Endodermal cell (in vitro differentiated cells): ENCODE measurements around the gene PRKAG2. TPM values are rescaled to one million over a fixed set of nuclear protein-coding genes. Genes with fewer than 3 reads are reported as not detected.
"Not testable (repeated sequence)": the region's sequence is repeated elsewhere in the genome, so short reads cannot be mapped to it uniquely, and the experiment has no call there.

Experiments
- DNase-seq: peaks from one replicate; pipeline ENCODE4 v3.0.0-alpha.2; 2017
- H3K27ac ChIP-seq: 2 replicates; pipeline ENCODE4 v1.5.1; 2013; ENCODE audit warnings: mild to moderate bottlenecking, low read depth, low read length, moderate library complexity
- H3K27me3 ChIP-seq: 2 replicates; pipeline ENCODE4 v1.6.1; 2013; ENCODE audit warnings: mild to moderate bottlenecking, low read length, moderate library complexity; ENCODE audit not compliant: insufficient read depth, control insufficient read depth, poor library complexity, severe bottlenecking
- H3K36me3 ChIP-seq: 2 replicates; pipeline ENCODE4 v1.7.0; 2013; ENCODE audit warnings: mild to moderate bottlenecking, low read length, moderate library complexity; ENCODE audit not compliant: control insufficient read depth, insufficient read depth
- H3K4me1 ChIP-seq: one replicate; pipeline ENCODE4 v1.7.0; 2013; ENCODE audit warnings: low read length; ENCODE audit not compliant: control insufficient read depth, insufficient read depth
- H3K4me3 ChIP-seq: 2 replicates; pipeline ENCODE4 v1.5.1; 2013; ENCODE audit warnings: mild to moderate bottlenecking, low read length, moderate library complexity
- H3K9ac ChIP-seq: 2 replicates; pipeline ENCODE4 v1.6.1; 2013; ENCODE audit warnings: mild to moderate bottlenecking, low read length, moderate library complexity; ENCODE audit not compliant: poor library complexity, severe bottlenecking; ENCODE audit errors: extremely low read depth
- H3K9me3 ChIP-seq: 2 replicates; pipeline ENCODE4 v1.6.1; 2013; ENCODE audit warnings: mild to moderate bottlenecking, low read length, moderate library complexity; ENCODE audit not compliant: control insufficient read depth
- H3K27ac Mint-ChIP-seq: 2 replicates; pipeline ENCODE4 v1.8.0; 2020; ENCODE audit warnings: mixed read lengths
- H3K27me3 Mint-ChIP-seq: 2 replicates; pipeline ENCODE4 v1.8.0; 2021; ENCODE audit warnings: mild to moderate bottlenecking, mixed read lengths; ENCODE audit not compliant: insufficient read depth
- H3K36me3 Mint-ChIP-seq: 2 replicates; pipeline ENCODE4 v1.8.0; 2020; ENCODE audit warnings: low read depth, mixed read lengths
- H3K4me1 Mint-ChIP-seq: 2 replicates; pipeline ENCODE4 v1.8.0; 2020; ENCODE audit warnings: mixed read lengths
- H3K4me3 Mint-ChIP-seq: 2 replicates; pipeline ENCODE4 v1.8.0; 2020; ENCODE audit warnings: mild to moderate bottlenecking, moderate library complexity, mixed read lengths
- H3K9me3 Mint-ChIP-seq: 2 replicates; pipeline ENCODE4 v1.8.0; 2020; ENCODE audit warnings: mild to moderate bottlenecking, mixed read lengths
- WGBS, 2 experiments: methylation state at CpG; one replicate each; pipeline versions ENCODE4 v1.1.5 to v1.1.7; 2013; ENCODE audit warnings: missing lambda C conversion rate in 2 of 2, mixed read lengths in 1 of 2; ENCODE audit not compliant: insufficient coverage in 1 of 2, insufficient read length in 1 of 2; 5-methylcytosine and 5-hydroxymethylcytosine counted together
- total RNA-seq, 2 donors: library from RNA; stranded (reverse); fragmentation: NEBNext Ultra II Directional in 1 of 2; extraction: Animal tissue kit (Norgen Biotek cat#: 25700) in 1 of 2; gene quantifications; 2 replicates in 1 of 2; 3 replicates in 1 of 2; pipeline ENCODE4 v1.2.1, GENCODE V29; 2021
- TF ChIP-seq, protein P1 (sequence below): fragments of 200-600 bp; sonication (generic); conservative IDR thresholded peaks from 2 replicates; pipeline ENCODE4 v1.5.0; 2021; ENCODE audit warnings: antibody characterized with exemption, mild to moderate bottlenecking

Gene PRKAG2
- total RNA-seq, 2 donors from 2014 or later: 17.2 to 20.7 TPM

DNA sequence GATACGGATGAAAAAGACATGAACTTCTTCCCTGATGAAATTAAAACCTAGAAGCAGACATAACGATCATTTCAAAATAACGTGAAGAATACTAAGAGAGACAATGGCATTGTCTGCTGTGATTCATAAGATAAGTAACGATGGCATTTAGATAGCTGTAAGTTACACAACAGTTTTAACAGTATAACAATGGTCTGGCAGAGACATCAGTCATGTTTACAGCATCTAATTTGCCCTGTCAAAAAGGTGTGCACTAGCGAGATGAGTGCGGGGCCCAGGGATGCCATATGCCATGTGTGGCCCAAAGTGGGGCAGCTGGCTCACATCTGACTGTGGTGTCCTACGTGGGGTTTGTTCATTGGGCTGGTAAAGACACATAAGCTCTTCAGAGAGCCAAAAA, 301.5 kb downstream of the PRKAG2 start:
- Histone ChIP-seq H3K9me3 (peaks cover 16% of the 10 kb centered on the region), H3K4me3 (no peak overlapping the region), H3K27ac (no peak overlapping the region), H3K4me1 (no peaks in the 10 kb centered on the region), H3K36me3 (peaks cover 9% of the 10 kb centered on the region), H3K27me3 (no peaks in the 10 kb centered on the region), H3K9ac (no peak overlapping the region)
- Mint-ChIP-seq H3K27ac (no peak overlapping the region), H3K27me3 (no peaks in the 10 kb centered on the region), H3K36me3 (peaks cover 17% of the 10 kb centered on the region), H3K4me3 (no peak overlapping the region), H3K4me1 (peaks cover 5% of the 10 kb centered on the region), H3K9me3 (peaks cover 23% of the 10 kb centered on the region)
- TF ChIP-seq, protein P1, sequence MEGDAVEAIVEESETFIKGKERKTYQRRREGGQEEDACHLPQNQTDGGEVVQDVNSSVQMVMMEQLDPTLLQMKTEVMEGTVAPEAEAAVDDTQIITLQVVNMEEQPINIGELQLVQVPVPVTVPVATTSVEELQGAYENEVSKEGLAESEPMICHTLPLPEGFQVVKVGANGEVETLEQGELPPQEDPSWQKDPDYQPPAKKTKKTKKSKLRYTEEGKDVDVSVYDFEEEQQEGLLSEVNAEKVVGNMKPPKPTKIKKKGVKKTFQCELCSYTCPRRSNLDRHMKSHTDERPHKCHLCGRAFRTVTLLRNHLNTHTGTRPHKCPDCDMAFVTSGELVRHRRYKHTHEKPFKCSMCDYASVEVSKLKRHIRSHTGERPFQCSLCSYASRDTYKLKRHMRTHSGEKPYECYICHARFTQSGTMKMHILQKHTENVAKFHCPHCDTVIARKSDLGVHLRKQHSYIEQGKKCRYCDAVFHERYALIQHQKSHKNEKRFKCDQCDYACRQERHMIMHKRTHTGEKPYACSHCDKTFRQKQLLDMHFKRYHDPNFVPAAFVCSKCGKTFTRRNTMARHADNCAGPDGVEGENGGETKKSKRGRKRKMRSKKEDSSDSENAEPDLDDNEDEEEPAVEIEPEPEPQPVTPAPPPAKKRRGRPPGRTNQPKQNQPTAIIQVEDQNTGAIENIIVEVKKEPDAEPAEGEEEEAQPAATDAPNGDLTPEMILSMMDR: no peak
- WGBS, 2 experiments: 93 to 96% methylated on average over 5 to 7 of the region's 7 CpGs
- no peak for DNase-seq

DNA sequence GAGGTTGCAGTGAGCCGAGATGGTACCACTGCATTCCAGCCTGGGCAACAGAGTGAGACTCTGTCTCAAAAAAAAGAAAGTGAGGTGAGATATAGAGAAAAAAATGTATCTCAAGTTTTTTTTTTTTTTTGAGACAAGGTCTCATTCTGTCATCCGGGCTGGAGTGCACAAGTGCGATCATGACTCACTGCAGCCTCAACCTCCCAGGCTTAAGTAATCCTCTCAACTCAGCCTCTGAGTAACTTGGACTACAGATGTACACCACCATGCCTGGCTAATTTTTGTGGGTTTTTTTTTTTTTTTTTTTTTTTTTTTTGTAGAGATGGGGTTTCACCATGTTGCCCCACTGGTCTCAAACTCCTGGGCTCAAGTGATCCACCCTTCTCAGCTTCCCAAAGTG, 303.9 kb downstream of the PRKAG2 start:
- not testable (repeated sequence) for H3K9me3 ChIP-seq, H3K4me3 ChIP-seq, H3K9ac ChIP-seq, H3K27ac Mint-ChIP-seq, H3K9me3 Mint-ChIP-seq, H3K27me3 ChIP-seq, H3K4me1 ChIP-seq, H3K27me3 Mint-ChIP-seq, H3K4me1 Mint-ChIP-seq, DNase-seq, H3K27ac ChIP-seq, H3K36me3 Mint-ChIP-seq, H3K4me3 Mint-ChIP-seq
- 98% methylated on average over 3 of the region's 3 CpGs; no CpG with 5 or more reads in 1 of the 2 experiments for WGBS, 2 experiments
- peaks cover 17% of the 10 kb centered on the region for H3K36me3 ChIP-seq

DNA sequence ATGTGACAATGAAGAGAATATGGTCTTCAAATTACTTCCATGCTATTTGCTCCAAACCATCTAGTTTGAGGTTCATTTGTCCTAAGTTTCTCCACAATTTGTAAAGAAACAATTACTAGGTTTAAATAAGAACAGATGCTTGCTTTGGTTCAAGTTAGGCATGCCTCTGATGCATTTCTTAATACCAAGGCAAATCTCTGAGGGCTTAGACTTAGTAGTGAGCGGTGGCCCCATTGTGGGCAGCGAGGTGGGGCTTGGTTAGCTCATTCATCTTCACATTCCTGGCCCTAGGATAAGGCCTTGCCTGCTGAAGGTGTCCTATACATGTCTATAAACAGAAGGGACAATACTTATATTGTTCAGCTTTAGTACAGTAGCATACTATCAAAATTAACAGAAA, 304.8 kb downstream of the PRKAG2 start:
- Mint-ChIP-seq H3K27ac (no peak overlapping the region), H3K4me1 (peaks cover 5% of the 10 kb centered on the region), H3K27me3 (no peaks in the 10 kb centered on the region), H3K4me3 (no peak overlapping the region), H3K9me3 (no peaks in the 10 kb centered on the region), H3K36me3 (peaks cover 8% of the 10 kb centered on the region)
- H3K4me3 ChIP-seq: no peak overlapping the region
- no peaks in the 10 kb centered on the region for H3K27me3 ChIP-seq
- H3K9me3 ChIP-seq: no peaks in the 10 kb centered on the region
- no peak for DNase-seq
- H3K4me1 ChIP-seq: no peaks in the 10 kb centered on the region
- 94% methylated on average over 2 of the region's 2 CpGs for WGBS, 2 experiments
- TF ChIP-seq, protein P1: no peak
- H3K27ac ChIP-seq: no peak overlapping the region
- H3K36me3 ChIP-seq: peaks cover 17% of the 10 kb centered on the region
- no peak overlapping the region for H3K9ac ChIP-seq

DNA sequence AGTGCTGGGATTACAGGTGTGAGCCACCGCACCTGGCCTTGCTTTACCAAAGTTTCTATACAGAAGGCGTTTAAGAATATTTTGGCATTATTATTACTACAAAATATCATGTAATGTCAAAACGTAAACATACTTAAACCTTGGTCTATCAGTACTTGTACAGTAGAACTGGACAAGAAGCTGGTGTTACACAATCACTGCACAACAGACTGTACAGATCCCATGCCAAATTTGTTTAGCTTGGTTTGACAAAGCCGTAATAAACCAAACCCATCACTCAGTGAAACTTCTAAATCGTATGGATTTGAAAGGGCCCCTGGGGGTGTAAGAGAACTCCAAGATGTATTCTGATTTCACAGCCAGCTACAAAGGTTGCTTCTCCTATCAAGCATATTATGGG, 305.4 kb downstream of the PRKAG2 start:
- no peak overlapping the region for H3K9ac ChIP-seq
- Mint-ChIP-seq H3K36me3 (peaks cover 8% of the 10 kb centered on the region), H3K27ac (no peak overlapping the region), H3K4me1 (peaks cover 5% of the 10 kb centered on the region), H3K4me3 (no peak overlapping the region), H3K27me3 (no peaks in the 10 kb centered on the region), H3K9me3 (no peaks in the 10 kb centered on the region)
- TF ChIP-seq, protein P1: no peak
- no peak for DNase-seq
- no peaks in the 10 kb centered on the region for H3K27me3 ChIP-seq
- no peak overlapping the region for H3K4me3 ChIP-seq
- no peak overlapping the region for H3K27ac ChIP-seq
- 99 to 100% methylated on average over 4 to 5 of the region's 5 CpGs for WGBS, 2 experiments
- no peaks in the 10 kb centered on the region for H3K4me1 ChIP-seq
- peaks cover 17% of the 10 kb centered on the region for H3K36me3 ChIP-seq
- H3K9me3 ChIP-seq: no peaks in the 10 kb centered on the region
